ENCODE data around the gene GPC5.

DNA sequence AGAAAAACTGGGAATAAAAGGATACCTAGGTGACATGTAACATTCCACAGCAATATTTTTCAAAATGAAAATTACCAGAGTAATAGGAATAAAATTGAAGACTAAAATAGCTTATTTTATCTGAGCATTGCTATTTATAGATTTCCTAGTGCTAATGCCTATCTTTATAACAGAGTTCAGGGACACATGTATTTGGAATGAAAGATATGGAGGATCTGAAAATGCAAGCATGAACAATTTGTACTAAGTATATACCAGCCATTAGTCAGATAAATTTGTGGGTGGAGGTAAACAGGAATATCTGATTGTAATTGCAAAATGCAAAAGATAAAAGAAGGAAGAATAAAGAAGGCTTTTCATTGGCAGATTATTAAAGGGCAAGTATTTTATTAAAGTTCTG is 345.9 kb downstream of the GPC5 start:
- TF ChIP-seq, protein P1, sequence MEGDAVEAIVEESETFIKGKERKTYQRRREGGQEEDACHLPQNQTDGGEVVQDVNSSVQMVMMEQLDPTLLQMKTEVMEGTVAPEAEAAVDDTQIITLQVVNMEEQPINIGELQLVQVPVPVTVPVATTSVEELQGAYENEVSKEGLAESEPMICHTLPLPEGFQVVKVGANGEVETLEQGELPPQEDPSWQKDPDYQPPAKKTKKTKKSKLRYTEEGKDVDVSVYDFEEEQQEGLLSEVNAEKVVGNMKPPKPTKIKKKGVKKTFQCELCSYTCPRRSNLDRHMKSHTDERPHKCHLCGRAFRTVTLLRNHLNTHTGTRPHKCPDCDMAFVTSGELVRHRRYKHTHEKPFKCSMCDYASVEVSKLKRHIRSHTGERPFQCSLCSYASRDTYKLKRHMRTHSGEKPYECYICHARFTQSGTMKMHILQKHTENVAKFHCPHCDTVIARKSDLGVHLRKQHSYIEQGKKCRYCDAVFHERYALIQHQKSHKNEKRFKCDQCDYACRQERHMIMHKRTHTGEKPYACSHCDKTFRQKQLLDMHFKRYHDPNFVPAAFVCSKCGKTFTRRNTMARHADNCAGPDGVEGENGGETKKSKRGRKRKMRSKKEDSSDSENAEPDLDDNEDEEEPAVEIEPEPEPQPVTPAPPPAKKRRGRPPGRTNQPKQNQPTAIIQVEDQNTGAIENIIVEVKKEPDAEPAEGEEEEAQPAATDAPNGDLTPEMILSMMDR (IDR thresholded peaks at IDR 0.05; ENCODE audit: insufficient read depth, low read length, poor library complexity, severe bottlenecking): no peak
- no peak for TF ChIP-seq EZH2phosphoT487 (conservative IDR thresholded peaks at IDR 0.05; ENCODE audit: low read length)

All from SU-DHL-6 (cell line).